ENCODE measurements around the gene APOA1. TPM values are rescaled to one million over a fixed set of nuclear protein-coding genes. Genes with fewer than 3 reads are reported as not detected.

APOA1 gene
- total RNA-seq, 1 donor from 2014 or later = 189 TPM

- Mint-ChIP-seq H3K4me1 (ENCODE audit: low read depth) (peaks cover 19% of the 10 kb centered on the region), H3K36me3 (ENCODE audit: insufficient read depth) (peaks cover 17% of the 10 kb centered on the region), H3K9me3 (ENCODE audit: low read depth) (no peaks in the 10 kb centered on the region), H3K4me3 (ENCODE audit: low read depth) (peak within 1 kb of the TSS; percentile 98), H3K27ac (peak within 1 kb of the TSS; percentile 99), H3K27me3 (peaks cover 10% of the 10 kb centered on the region)
- TF ChIP-seq CTCF (IDR thresholded peaks at IDR 0.05; ENCODE audit: unreplicated experiment) = no peak
- peak; percentile 44 for DNase-seq (ENCODE audit: low spot score, unreplicated experiment)
These were observed 49.5 kb downstream of the APOA1 start, which contains the start of gene ZPR1 for GRCh38 chr11:116787786-116788486. Gene ZPR1, minus strand, starts transcription at chr11:116788023. Its CDS starts 33 bp downstream, at chr11:116787990.

GRCh38 chr11:116787436-116787785, 50.0 kb downstream of the APOA1 start:
- Mint-ChIP-seq H3K27ac (peak overlapping the region; percentile 79), H3K4me3 (ENCODE audit: low read depth) (peak overlapping the region; percentile 98), H3K9me3 (ENCODE audit: low read depth) (no peaks in the 10 kb centered on the region), H3K27me3 (peaks cover 9% of the 10 kb centered on the region), H3K36me3 (ENCODE audit: insufficient read depth) (peaks cover 20% of the 10 kb centered on the region), H3K4me1 (ENCODE audit: low read depth) (peaks cover 16% of the 10 kb centered on the region)
- no peak for DNase-seq (ENCODE audit: low spot score, unreplicated experiment)
- no peak for TF ChIP-seq CTCF (IDR thresholded peaks at IDR 0.05; ENCODE audit: unreplicated experiment)

- peak overlapping the region; percentile 79 for H3K27ac Mint-ChIP-seq
- no peak for DNase-seq (ENCODE audit: low spot score, unreplicated experiment)
- no peaks in the 10 kb centered on the region for H3K9me3 Mint-ChIP-seq (ENCODE audit: low read depth)
- H3K27me3 Mint-ChIP-seq = peaks cover 9% of the 10 kb centered on the region
- H3K36me3 Mint-ChIP-seq (ENCODE audit: insufficient read depth) = peaks cover 24% of the 10 kb centered on the region
- TF ChIP-seq CTCF (IDR thresholded peaks at IDR 0.05; ENCODE audit: unreplicated experiment) = no peak
- H3K4me3 Mint-ChIP-seq (ENCODE audit: low read depth) = peak overlapping the region; percentile 98
- H3K4me1 Mint-ChIP-seq (ENCODE audit: low read depth) = peaks cover 14% of the 10 kb centered on the region
These were observed 50.5 kb downstream of the APOA1 start for GRCh38 chr11:116786966-116787365.

- H3K27me3 Mint-ChIP-seq = peaks cover 9% of the 10 kb centered on the region
- peaks cover 14% of the 10 kb centered on the region for H3K4me1 Mint-ChIP-seq (ENCODE audit: low read depth)
- no peak for TF ChIP-seq CTCF (IDR thresholded peaks at IDR 0.05; ENCODE audit: unreplicated experiment)
- H3K9me3 Mint-ChIP-seq (ENCODE audit: low read depth) = no peaks in the 10 kb centered on the region
- DNase-seq (ENCODE audit: low spot score, unreplicated experiment) = no peak
- no peak overlapping the region for H3K27ac Mint-ChIP-seq
- peaks cover 26% of the 10 kb centered on the region for H3K36me3 Mint-ChIP-seq (ENCODE audit: insufficient read depth)
- H3K4me3 Mint-ChIP-seq (ENCODE audit: low read depth) = peak overlapping the region; percentile 98
These were observed 51.1 kb downstream of the APOA1 start for GRCh38 chr11:116786326-116786725.

Other genes starting within 250 kb of the APOA1 start
- 23.8 and 26.8 TPM in 2 replicates for gene BUD13, start 64.6 kb downstream of the APOA1 start, total RNA-seq
- 48.6 TPM in 2 replicates for gene ZPR1, start 49.6 kb downstream of the APOA1 start, total RNA-seq
- gene APOA5, start 45.7 kb downstream of the APOA1 start, total RNA-seq = not detected in 2 replicates
- gene APOA4, start 14.3 kb downstream of the APOA1 start, total RNA-seq = not detected in 2 replicates
- gene APOC3, start 7.7 kb downstream of the APOA1 start, total RNA-seq = 14.9 and 16.3 TPM in 2 replicates

All from progenitor cell of endocrine pancreas (in vitro differentiated cells).